Hypothalamus (tissue), 51 donors: ENCODE data around the gene SLC26A1.
"Not testable (repeated sequence)": the region's sequence is repeated elsewhere in the genome, so short reads cannot be mapped to it uniquely, and the experiment has no call there.

Experiments used
- DNase-seq, 51 donors: peaks; one replicate each; lab custom pipeline; 2025; lab: John Stamatoyannopoulos, UW

The SLC26A1 gene

DNA sequence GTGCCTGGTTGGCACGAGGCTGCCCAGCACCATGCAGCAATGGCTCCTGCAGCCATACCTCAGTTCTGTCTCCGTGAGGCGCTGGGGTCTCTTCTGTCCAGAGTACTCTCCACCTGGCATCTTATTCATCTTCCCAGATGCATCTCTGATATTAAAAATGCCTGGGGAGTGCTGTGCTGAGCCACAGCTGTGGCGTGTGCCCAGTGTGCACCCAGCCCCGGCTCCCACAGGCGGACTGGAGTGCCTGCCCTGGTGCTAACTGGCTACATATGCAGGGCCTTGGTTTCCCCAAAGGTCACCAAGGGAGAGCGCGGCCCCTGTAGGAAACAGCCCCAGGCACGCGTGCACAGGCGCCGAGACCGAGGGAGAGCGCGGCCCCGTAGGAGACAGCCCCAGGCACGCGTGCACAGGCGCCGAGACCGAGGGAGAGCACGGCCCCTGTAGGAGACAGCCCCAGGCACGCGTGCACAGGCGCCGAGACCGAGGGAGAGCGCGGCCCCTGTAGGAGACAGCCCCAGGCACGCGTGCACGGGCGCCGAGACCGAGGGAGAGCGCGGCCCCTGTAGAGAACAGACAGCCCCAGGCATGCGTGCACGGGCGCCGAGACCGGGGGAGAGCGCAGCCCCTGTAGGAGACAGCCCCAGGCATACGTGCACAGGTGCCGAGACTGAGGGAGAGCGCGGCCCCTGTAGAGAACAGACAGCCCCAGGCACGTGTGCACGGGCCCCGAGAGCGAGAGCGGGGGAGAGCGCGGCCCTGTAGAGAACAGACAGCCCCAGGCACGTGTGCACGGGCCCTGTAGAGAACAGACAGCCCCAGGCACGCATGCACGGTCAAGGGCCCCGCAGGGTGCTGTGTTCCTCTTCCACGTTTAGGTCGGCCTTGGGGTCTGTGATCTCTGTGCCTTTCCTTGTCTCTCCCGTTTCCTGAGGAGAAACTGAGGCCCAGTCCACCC is 46.4 kb downstream of the SLC26A1 start:
- DNase-seq = no peak

DNA sequence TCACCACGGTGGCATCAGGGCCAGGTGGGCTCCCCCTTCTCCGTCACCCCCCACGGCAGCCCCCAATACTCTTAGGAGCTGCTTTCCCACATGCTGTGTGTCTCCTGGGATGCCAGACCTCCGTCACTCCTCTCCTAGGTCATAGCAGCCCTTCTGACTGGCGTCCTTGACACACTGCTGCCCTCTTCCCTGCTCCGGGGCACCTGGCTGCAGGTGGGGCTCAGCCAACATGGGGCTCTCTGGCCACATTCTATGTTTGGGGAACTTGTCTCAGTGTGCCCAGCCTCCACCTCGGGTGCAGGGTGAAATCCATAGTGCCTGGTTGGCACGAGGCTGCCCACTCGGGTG is 47.1 kb downstream of the SLC26A1 start:
- no peak for DNase-seq

DNA sequence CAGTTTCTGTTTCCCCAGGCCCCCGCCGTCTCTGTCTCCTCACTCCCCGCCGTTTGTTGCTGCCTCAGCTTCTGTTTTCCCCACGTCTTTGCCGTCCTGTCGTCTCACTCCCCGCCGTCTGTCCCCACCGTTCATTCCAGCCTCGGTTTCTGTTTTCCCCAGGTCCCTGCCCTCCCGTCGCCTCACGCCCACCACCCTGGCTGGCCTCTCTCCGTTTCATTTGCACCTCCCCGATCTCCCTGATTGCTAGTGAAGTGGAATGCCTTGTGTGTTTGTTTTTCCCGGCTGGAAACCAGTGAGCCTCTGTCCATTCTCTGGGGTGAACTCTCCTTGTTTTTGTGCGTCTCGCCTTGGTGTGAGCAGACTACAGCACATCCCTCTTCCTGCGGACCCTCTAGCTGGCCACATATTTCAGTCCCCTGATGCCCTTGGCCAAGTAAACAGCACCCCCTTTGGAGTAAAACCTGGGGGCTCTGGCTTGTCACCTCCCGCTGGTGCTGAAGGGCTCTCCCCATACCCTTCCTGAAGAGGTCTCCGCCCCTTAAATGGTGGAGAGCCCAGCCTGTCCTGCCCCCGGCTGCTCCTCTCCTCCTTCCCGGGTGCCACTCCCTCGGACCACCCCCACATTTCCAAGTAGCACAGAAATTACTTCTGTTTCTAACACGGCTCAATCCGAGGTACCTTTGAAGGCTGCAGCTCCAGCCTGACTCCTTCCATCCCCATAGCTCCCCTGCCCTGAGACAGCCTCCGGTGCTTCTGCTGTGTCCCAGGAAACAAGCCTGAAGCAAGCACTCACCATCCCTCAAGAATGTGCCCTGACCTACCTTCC is 47.7 kb downstream of the SLC26A1 start:
- DNase-seq = no peak

DNA sequence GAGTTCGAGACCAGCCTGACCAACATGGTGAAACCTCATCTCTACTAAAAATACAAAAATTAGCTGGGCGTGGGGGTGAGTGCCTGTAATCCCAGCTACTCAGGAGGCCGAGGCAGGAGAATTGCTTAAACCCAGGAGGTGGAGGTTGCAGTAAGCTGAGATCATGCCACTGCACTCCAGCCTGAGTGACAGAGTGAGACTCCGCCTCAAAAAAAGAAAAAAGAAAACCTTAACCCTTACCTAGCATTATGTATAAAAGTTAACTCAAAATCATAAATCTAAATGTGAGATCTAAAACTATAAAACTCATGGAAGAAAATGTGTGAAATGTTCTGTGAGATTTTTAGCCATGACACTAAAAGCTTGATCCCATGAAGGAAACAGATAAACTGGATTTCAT is 53.7 kb downstream of the SLC26A1 start:
- DNase-seq = not testable (repeated sequence)
